Measurements from ENCODE around the gene B3GNT8.
A peak's percentile ranks its signal among the peaks of the same experiment; 100 is the strongest.

The B3GNT8 gene

DNA sequence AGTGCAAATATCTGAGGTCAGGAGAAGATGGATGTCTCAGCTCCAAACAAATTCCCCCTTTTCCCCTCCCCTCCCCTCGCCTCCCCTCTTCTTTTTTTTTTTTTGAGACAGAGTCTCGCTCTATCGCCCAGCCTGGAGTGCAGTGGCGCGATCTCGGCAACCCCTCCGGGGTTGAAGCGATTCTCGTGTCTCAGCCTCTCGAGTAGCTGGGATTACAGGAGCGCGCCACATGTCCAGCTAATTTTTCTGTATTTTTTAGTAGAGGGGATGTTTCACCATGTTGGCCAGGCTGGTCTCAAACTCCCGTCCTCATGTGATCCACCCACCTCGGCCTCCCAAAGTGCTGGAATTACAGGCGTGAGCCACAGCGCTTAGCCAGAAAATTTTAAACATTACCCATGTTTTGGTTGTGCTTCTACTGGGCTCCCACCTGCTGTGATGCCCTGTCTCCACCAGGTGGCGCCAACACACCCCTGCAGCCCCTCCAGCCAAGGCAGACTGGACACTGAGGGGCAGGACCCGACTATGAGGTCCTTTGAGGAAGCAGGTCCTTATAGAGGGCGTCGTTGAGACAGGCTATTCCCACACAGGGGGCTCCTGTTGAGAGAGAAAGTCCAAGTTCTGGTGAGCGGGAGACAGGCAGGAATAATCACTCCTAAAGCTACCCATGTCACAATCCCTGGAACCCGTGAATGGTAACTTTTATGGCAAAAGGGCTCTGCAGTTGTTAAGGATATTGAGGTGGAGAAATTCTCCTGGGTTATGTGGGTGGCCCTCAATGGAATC, 22.1 kb upstream of the B3GNT8 start:
- no peaks in the 10 kb centered on the region for H3K4me1 ChIP-seq (ENCODE audit: control insufficient read depth, insufficient read depth, low read length)
- WGBS, 2 experiments, result 13 to 15% methylated on average over 21 to 22 of the region's 22 CpGs
- H3K4me3 ChIP-seq (ENCODE audit: insufficient read depth, low read depth, low read length), result peak overlapping the region; percentile 16
- H3K27me3 ChIP-seq (ENCODE audit: control insufficient read depth, insufficient read depth, low read length, poor library complexity, severe bottlenecking), result peaks cover 31% of the 10 kb centered on the region
- H3K36me3 ChIP-seq (ENCODE audit: control insufficient read depth, insufficient read depth, low read length), result no peaks in the 10 kb centered on the region
- no peaks in the 10 kb centered on the region for H3K9me3 ChIP-seq (ENCODE audit: control insufficient read depth, low read length)
- no peak overlapping the region for H3K27ac ChIP-seq (ENCODE audit: insufficient read depth, low read depth, low read length, poor library complexity, severe bottlenecking)

DNA sequence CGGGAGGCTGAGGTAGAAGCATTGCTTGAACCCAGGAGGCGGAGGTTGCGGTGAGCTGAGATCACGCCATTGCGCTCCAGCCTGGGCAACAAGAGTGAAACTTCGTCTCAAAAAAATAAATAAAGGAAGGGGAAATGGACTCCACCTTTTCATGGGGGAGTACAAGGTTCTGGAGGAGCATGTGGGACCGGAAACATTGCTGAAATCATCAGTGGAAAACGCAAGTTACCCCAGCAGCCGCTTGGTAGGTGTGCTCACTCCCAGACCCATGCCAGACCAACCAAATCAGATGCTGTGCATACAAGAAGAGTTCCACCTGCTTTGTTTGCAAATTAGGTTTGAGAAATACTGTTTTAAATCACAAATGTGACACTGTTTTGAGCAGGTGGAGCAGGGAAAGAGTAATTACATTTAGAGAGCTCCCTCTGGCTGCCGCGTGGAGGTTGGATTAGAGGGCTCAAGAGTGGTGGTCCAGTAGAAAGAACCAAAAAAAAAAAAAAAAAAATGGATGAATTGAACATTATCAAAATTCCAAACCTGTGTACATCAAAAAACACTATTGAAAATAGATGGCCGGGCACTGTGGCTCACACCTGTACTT, 20.7 kb upstream of the B3GNT8 start:
- 70% methylated on average over 12 of the region's 12 CpGs for WGBS, 2 experiments
- Histone ChIP-seq H3K9me3 (ENCODE audit: control insufficient read depth, low read length) (no peaks in the 10 kb centered on the region), H3K4me1 (ENCODE audit: control insufficient read depth, insufficient read depth, low read length) (no peaks in the 10 kb centered on the region), H3K27ac (ENCODE audit: insufficient read depth, low read depth, low read length, poor library complexity, severe bottlenecking) (no peak overlapping the region), H3K4me3 (ENCODE audit: insufficient read depth, low read depth, low read length) (no peak overlapping the region), H3K27me3 (ENCODE audit: control insufficient read depth, insufficient read depth, low read length, poor library complexity, severe bottlenecking) (peaks cover 27% of the 10 kb centered on the region), H3K36me3 (ENCODE audit: control insufficient read depth, insufficient read depth, low read length) (no peaks in the 10 kb centered on the region)

GRCh38 chr19:41445575-41445974, 18.4 kb upstream of the B3GNT8 start:
- Histone ChIP-seq H3K36me3 (ENCODE audit: control insufficient read depth, insufficient read depth, low read length) (no peaks in the 10 kb centered on the region), H3K27me3 (ENCODE audit: control insufficient read depth, insufficient read depth, low read length, poor library complexity, severe bottlenecking) (peaks cover 27% of the 10 kb centered on the region), H3K9me3 (ENCODE audit: control insufficient read depth, low read length) (no peaks in the 10 kb centered on the region), H3K4me1 (ENCODE audit: control insufficient read depth, insufficient read depth, low read length) (no peaks in the 10 kb centered on the region), H3K4me3 (ENCODE audit: insufficient read depth, low read depth, low read length) (no peak overlapping the region), H3K27ac (ENCODE audit: insufficient read depth, low read depth, low read length, poor library complexity, severe bottlenecking) (no peak overlapping the region)
- WGBS, 2 experiments, result 59 to 64% methylated on average over 5 of the region's 5 CpGs

GRCh38 chr19:41443813-41444455, 16.8 kb upstream of the B3GNT8 start:
- H3K9me3 ChIP-seq (ENCODE audit: control insufficient read depth, low read length), result no peaks in the 10 kb centered on the region
- no peak overlapping the region for H3K4me3 ChIP-seq (ENCODE audit: insufficient read depth, low read depth, low read length)
- 81 to 82% methylated on average over 6 of the region's 6 CpGs for WGBS, 2 experiments
- H3K4me1 ChIP-seq (ENCODE audit: control insufficient read depth, insufficient read depth, low read length), result no peaks in the 10 kb centered on the region
- no peak overlapping the region for H3K27ac ChIP-seq (ENCODE audit: insufficient read depth, low read depth, low read length, poor library complexity, severe bottlenecking)
- H3K27me3 ChIP-seq (ENCODE audit: control insufficient read depth, insufficient read depth, low read length, poor library complexity, severe bottlenecking), result peaks cover 24% of the 10 kb centered on the region
- no peaks in the 10 kb centered on the region for H3K36me3 ChIP-seq (ENCODE audit: control insufficient read depth, insufficient read depth, low read length)

- Histone ChIP-seq H3K4me1 (ENCODE audit: control insufficient read depth, insufficient read depth, low read length) (no peaks in the 10 kb centered on the region), H3K27ac (ENCODE audit: insufficient read depth, low read depth, low read length, poor library complexity, severe bottlenecking) (no peak within 1 kb of the TSS), H3K36me3 (ENCODE audit: control insufficient read depth, insufficient read depth, low read length) (peaks cover 4% of the 10 kb centered on the region), H3K27me3 (ENCODE audit: control insufficient read depth, insufficient read depth, low read length, poor library complexity, severe bottlenecking) (peaks cover 12% of the 10 kb centered on the region), H3K9me3 (ENCODE audit: control insufficient read depth, low read length) (no peaks in the 10 kb centered on the region), H3K4me3 (ENCODE audit: insufficient read depth, low read depth, low read length) (no peak within 1 kb of the TSS)
- 73 to 78% methylated on average over 7 of the region's 7 CpGs for WGBS, 2 experiments
These were observed 15.5 kb upstream of the B3GNT8 start, which contains the start of gene ERICH4 for GRCh38 chr19:41442473-41443355. Gene ERICH4, plus strand, starts transcription at chr19:41443156. Its CDS starts 14 bp downstream, at chr19:41443170.

DNA sequence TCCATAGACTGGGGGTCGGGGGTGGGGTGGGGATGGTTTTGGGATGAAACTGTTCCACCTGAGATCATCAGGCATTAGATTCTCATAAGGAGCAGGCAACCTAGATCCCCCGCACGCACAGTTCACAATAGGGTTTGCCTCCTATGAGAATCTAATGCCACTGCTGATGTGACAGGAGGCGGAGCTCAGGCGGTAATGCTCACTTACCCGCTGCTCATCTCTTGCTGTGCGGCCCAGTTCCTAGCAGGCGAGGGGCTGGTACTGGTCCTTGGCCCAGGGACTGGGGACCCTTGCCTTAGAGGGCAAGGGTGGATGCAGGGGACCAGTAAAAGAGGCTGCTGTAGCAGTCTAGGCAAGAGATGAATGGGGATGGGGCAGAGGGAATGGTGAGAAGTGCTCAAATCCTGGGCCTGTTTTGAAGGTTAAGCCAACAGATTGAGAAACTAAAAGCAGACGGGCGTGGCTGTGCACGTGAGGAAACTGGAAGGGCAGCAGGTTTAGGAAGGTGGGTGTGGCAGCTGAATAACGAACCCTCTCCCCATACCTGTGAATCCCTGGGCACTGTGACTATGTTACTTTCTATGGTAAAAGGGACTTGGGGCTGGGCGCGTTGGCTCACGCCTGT, 14.3 kb upstream of the B3GNT8 start:
- Histone ChIP-seq H3K9me3 (ENCODE audit: control insufficient read depth, low read length) (no peaks in the 10 kb centered on the region), H3K27ac (ENCODE audit: insufficient read depth, low read depth, low read length, poor library complexity, severe bottlenecking) (no peak overlapping the region), H3K36me3 (ENCODE audit: control insufficient read depth, insufficient read depth, low read length) (peaks cover 4% of the 10 kb centered on the region), H3K27me3 (ENCODE audit: control insufficient read depth, insufficient read depth, low read length, poor library complexity, severe bottlenecking) (peaks cover 3% of the 10 kb centered on the region), H3K4me1 (ENCODE audit: control insufficient read depth, insufficient read depth, low read length) (no peaks in the 10 kb centered on the region), H3K4me3 (ENCODE audit: insufficient read depth, low read depth, low read length) (no peak overlapping the region)
- 87% methylated on average over 15 of the region's 15 CpGs for WGBS, 2 experiments

DNA sequence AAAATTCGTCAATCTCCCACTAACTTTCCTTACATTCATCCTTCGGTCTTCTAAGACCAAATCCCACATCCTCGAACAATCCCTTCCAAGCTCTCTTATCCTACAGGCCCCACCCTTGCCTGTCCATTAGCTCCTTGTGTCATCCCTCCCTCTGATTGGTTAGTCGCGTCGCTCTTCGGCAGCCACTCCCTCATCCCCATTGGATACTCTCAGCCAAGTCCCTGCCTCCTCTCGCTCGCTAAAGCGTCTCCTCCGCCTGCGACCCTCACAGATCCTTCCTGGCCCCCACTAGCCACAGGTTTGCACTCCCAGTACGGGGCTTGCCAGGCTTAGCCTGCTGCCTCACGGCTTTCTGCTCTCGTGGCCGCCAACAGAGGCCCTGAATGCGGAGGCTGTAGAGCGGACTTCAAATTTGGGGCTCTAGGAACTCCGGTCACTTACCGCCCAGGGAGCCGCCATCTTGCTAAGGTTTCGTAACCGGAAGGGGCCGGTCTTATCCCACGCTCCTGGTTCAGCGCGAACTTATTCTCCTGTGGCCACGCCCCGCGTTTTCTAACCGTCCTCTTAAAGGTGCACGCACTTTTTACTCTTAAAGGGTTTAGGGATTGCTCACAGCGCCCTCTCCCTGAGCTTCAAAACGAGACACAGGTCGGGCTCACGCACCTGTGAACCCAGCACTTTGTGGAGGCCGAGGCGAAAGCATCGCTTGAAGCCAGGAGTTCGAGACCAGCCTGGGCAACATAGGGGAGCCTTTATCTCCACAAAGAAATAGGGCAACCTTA, 12.5 kb upstream of the B3GNT8 start, which contains the start of gene DMAC2:
TSS of gene DMAC2 (minus strand) at position 472 of the 782 bp plus-strand sequence. CDS start at position 459, 13 bp downstream.
- H3K27me3 ChIP-seq (ENCODE audit: control insufficient read depth, insufficient read depth, low read length, poor library complexity, severe bottlenecking), result no peaks in the 10 kb centered on the region
- no peaks in the 10 kb centered on the region for H3K4me1 ChIP-seq (ENCODE audit: control insufficient read depth, insufficient read depth, low read length)
- WGBS, 2 experiments, result 2 to 3% methylated on average over 40 of the region's 40 CpGs
- H3K27ac ChIP-seq (ENCODE audit: insufficient read depth, low read depth, low read length, poor library complexity, severe bottlenecking), result peak within 1 kb of the TSS; percentile 94
- H3K36me3 ChIP-seq (ENCODE audit: control insufficient read depth, insufficient read depth, low read length), result peaks cover 7% of the 10 kb centered on the region
- H3K9me3 ChIP-seq (ENCODE audit: control insufficient read depth, low read length), result no peaks in the 10 kb centered on the region
- peak within 1 kb of the TSS; percentile 85 for H3K4me3 ChIP-seq (ENCODE audit: insufficient read depth, low read depth, low read length)

- H3K36me3 ChIP-seq (ENCODE audit: control insufficient read depth, insufficient read depth, low read length), result peaks cover 11% of the 10 kb centered on the region
- 88 to 89% methylated on average over 7 of the region's 7 CpGs for WGBS, 2 experiments
These were observed 10.9 kb upstream of the B3GNT8 start for GRCh38 chr19:41437944-41438574.

DNA sequence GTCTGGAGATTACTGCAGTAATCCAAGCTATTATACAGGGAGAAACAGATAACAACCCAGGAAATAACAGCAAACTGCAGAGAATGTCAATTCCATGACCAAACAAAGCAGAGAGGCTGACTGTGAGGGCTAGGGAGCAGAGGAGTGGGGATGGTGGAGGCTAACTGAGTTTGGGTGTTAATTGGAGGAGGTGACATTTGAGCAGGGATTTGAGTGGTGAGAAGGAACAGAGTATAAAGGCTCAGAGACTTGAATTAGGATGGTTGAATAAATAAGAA, 9.4 kb upstream of the B3GNT8 start:
- Histone ChIP-seq H3K36me3 (ENCODE audit: control insufficient read depth, insufficient read depth, low read length) (peaks cover 23% of the 10 kb centered on the region), H3K4me3 (ENCODE audit: insufficient read depth, low read depth, low read length) (no peak overlapping the region), H3K9me3 (ENCODE audit: control insufficient read depth, low read length) (no peaks in the 10 kb centered on the region), H3K27me3 (ENCODE audit: control insufficient read depth, insufficient read depth, low read length, poor library complexity, severe bottlenecking) (no peaks in the 10 kb centered on the region), H3K4me1 (ENCODE audit: control insufficient read depth, insufficient read depth, low read length) (no peaks in the 10 kb centered on the region), H3K27ac (ENCODE audit: insufficient read depth, low read depth, low read length, poor library complexity, severe bottlenecking) (no peak overlapping the region)

More at GRCh38 chr19:41437944-41438574, 10.9 kb upstream of the B3GNT8 start:
- Histone ChIP-seq H3K9me3 (ENCODE audit: control insufficient read depth, low read length) (no peaks in the 10 kb centered on the region), H3K4me3 (ENCODE audit: insufficient read depth, low read depth, low read length) (no peak overlapping the region), H3K4me1 (ENCODE audit: control insufficient read depth, insufficient read depth, low read length) (no peaks in the 10 kb centered on the region), H3K27me3 (ENCODE audit: control insufficient read depth, insufficient read depth, low read length, poor library complexity, severe bottlenecking) (no peaks in the 10 kb centered on the region), H3K27ac (ENCODE audit: insufficient read depth, low read depth, low read length, poor library complexity, severe bottlenecking) (no peak overlapping the region)

Measured in ectodermal cell (in vitro differentiated cells).